ENCODE results near the gene HS6ST3. TPM values are rescaled to one million over a fixed set of nuclear protein-coding genes. Genes with fewer than 3 reads are reported as not detected.

The HS6ST3 gene
- total and polyA plus RNA-seq, 2 of the 13 experiments (the other 11 are each of a cell fraction or from before 2014, with no cell fraction given): not detected

GRCh38 chr13:96794669-96795068 lies 704.8 kb downstream of the HS6ST3 start:
- H3K4me2 ChIP-seq (ENCODE audit: low read depth, low read length): no peak overlapping the region
- H3K36me3 ChIP-seq (replicated peaks in 1 of 2; ENCODE audit: control insufficient read depth in 1 of 2, insufficient read depth in 2 of 2, low read length in 2 of 2): no peaks in the 10 kb centered on the region
- no peaks in the 10 kb centered on the region for H3K4me1 ChIP-seq (ENCODE audit: insufficient read depth, low read length)
- BruUV-seq (replicated peaks): no TSS peak
- H3K9ac ChIP-seq (ENCODE audit: insufficient read depth, low read depth, low read length): no peak overlapping the region
- no peak overlapping the region for H3K27ac ChIP-seq (ENCODE audit: extremely low read length, insufficient read depth, low read length)
- ATAC-seq (no peak), FAIRE-seq (no peak), DNase-seq (ENCODE audit: low spot score) (no peak)
- in situ Hi-C loops (cut with HindIII; ENCODE audit: extremely low pct_ligation_motif_present, low pct_unique_long_range_greater_than_20kb) (no loop called here), intact Hi-C loops (cut with micrococcal nuclease; ENCODE audit: unreplicated experiment) (no loop called here)
- H3K4me3 ChIP-seq (replicated peaks in 1 of 3; ENCODE audit: insufficient read depth in 1 of 3, low read depth in 2 of 3, low read length in 3 of 3): no peak overlapping the region
- ChIA-PET POLR2A (no interaction called here), CTCF (ENCODE audit: low intra/inter-chr PET ratio, low total read pairs) (no interaction called here)
- no peaks in the 10 kb centered on the region for H3K79me2 ChIP-seq (ENCODE audit: insufficient read depth, low read length)
- TF ChIP-seq HDAC1 (CRISPR knock-in tag; IDR thresholded peaks at IDR 0.05) (no peak), SNAPC4 (CRISPR knock-in tag; IDR thresholded peaks at IDR 0.05) (no peak), REPIN1 (CRISPR knock-in tag; IDR thresholded peaks at IDR 0.05; ENCODE audit: borderline replicate concordance, low read depth) (no peak)
- peaks cover 0 to 1% of the 10 kb centered on the region in 2 experiments; a peak in 2 of 5 replicates for H3K27me3 ChIP-seq (ENCODE audit: control insufficient read depth in 1 of 2, insufficient read depth in 2 of 2, low read length in 2 of 2)
- H3K9me3 ChIP-seq (ENCODE audit: low read length): no peaks in the 10 kb centered on the region
- no peaks in the 10 kb centered on the region for H4K20me1 ChIP-seq (ENCODE audit: insufficient read depth, low read length)
- no peak overlapping the region for H2AFZ ChIP-seq (ENCODE audit: low read length)

- no peak overlapping the region for H3K4me2 ChIP-seq (ENCODE audit: low read depth, low read length)
- no peak overlapping the region for H3K27ac ChIP-seq (ENCODE audit: extremely low read length, insufficient read depth, low read length)
- intact Hi-C loops (cut with micrococcal nuclease; ENCODE audit: unreplicated experiment) (no loop called here), in situ Hi-C loops (cut with HindIII; ENCODE audit: extremely low pct_ligation_motif_present, low pct_unique_long_range_greater_than_20kb) (no loop called here)
- H3K9me3 ChIP-seq (ENCODE audit: low read length): no peaks in the 10 kb centered on the region
- no peak for ATAC-seq
- H4K20me1 ChIP-seq (ENCODE audit: insufficient read depth, low read length): no peaks in the 10 kb centered on the region
- H2AFZ ChIP-seq (ENCODE audit: low read length): no peak overlapping the region
- no peaks in the 10 kb centered on the region for H3K36me3 ChIP-seq (replicated peaks in 1 of 2; ENCODE audit: control insufficient read depth in 1 of 2, insufficient read depth in 2 of 2, low read length in 2 of 2)
- FAIRE-seq: no peak
- CTCF ChIA-PET (ENCODE audit: low intra/inter-chr PET ratio, low total read pairs): no interaction called here
- no TSS peak for BruUV-seq (replicated peaks)
- H3K79me2 ChIP-seq (ENCODE audit: insufficient read depth, low read length): no peaks in the 10 kb centered on the region
- H3K27me3 ChIP-seq (ENCODE audit: control insufficient read depth in 1 of 2, insufficient read depth in 2 of 2, low read length in 2 of 2): peaks cover 0 to 1% of the 10 kb centered on the region in 2 experiments; a peak in 2 of 5 replicates
- no peak overlapping the region for H3K9ac ChIP-seq (ENCODE audit: insufficient read depth, low read depth, low read length)
- H3K4me3 ChIP-seq (replicated peaks in 1 of 3; ENCODE audit: insufficient read depth in 1 of 3, low read depth in 2 of 3, low read length in 3 of 3): no peak overlapping the region
- no peaks in the 10 kb centered on the region for H3K4me1 ChIP-seq (ENCODE audit: insufficient read depth, low read length)
- POLR2A ChIA-PET: no interaction called here
- 15% methylated on average over 2 of the region's 2 CpGs for WGBS (ENCODE audit: low lambda C conversion rate)
- DNase-seq (ENCODE audit: low spot score): no peak
- TF ChIP-seq DPF2 (CRISPR knock-in tag; IDR thresholded peaks at IDR 0.05; ENCODE audit: borderline replicate concordance, low read depth): no peak
- TF ChIP-seq ZNF264 (CRISPR knock-in tag; IDR thresholded peaks at IDR 0.05): no peak
- no peak for TF ChIP-seq ZBTB39 (CRISPR knock-in tag; IDR thresholded peaks at IDR 0.05)
- TF ChIP-seq ZBTB10 (CRISPR knock-in tag; IDR thresholded peaks at IDR 0.05; ENCODE audit: borderline replicate concordance): no peak
Observed at GRCh38 chr13:96795670-96796069, 705.8 kb downstream of the HS6ST3 start.
